Measurements from ENCODE around the gene GNG2. TPM values are rescaled to one million over a fixed set of nuclear protein-coding genes. Genes with fewer than 3 reads are reported as not detected.

The GNG2 gene
- total RNA-seq, 1 experiment from 2014 or later = 0.23 TPM

DNA sequence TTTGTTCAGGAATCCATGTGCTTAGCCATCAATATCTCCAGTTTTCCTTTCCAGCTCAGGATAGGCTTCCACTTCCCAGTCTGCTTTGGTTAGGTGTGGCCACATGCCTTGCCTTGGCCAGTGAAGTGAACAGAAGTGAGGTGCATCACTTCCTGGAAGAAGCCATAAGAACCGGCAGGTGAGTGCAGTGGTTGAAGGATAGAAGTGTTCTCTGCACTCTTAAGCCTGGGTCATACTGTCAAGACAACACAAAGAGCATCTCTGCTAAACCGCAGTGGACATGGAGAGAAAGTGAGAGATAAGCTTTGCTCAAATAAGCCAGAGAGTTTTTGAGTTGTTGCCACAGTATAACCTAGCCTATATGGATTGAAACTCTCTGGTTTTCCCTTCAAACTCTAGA is 11.4 kb downstream of the GNG2 start:
- in situ Hi-C loops (cut with HindIII; ENCODE audit: low pct_unique_long_range_greater_than_20kb, low sequenced_read_pairs) (no loop called here), intact Hi-C loops (cut with micrococcal nuclease; ENCODE audit: unreplicated experiment) (no loop called here)
- H3K9me3 ChIP-seq (ENCODE audit: control insufficient read depth, insufficient read depth, low read depth, low read length) = no peaks in the 10 kb centered on the region
- ATAC-seq (no peak), DNase-seq (ENCODE audit: low read depth, low spot score) (no peak)
- BruUV-seq (replicated peaks) = no TSS peak
- POLR2A ChIA-PET = no interaction called here
- H3K4me1 ChIP-seq (ENCODE audit: control insufficient read depth, insufficient read depth, low read length) = no peaks in the 10 kb centered on the region
- H3K36me3 ChIP-seq (ENCODE audit: control insufficient read depth, insufficient read depth, low read length) = no peaks in the 10 kb centered on the region
- CTCF ChIA-PET = no interaction called here
- no peaks in the 10 kb centered on the region for H3K27me3 ChIP-seq (ENCODE audit: control insufficient read depth, insufficient read depth, low read length)
- H3K4me3 ChIP-seq (ENCODE audit: low read depth in 2 of 2, low read length in 2 of 2) = no peak overlapping the region
- no peak overlapping the region for H3K27ac ChIP-seq (ENCODE audit: low read length)
- TF ChIP-seq, protein P1, sequence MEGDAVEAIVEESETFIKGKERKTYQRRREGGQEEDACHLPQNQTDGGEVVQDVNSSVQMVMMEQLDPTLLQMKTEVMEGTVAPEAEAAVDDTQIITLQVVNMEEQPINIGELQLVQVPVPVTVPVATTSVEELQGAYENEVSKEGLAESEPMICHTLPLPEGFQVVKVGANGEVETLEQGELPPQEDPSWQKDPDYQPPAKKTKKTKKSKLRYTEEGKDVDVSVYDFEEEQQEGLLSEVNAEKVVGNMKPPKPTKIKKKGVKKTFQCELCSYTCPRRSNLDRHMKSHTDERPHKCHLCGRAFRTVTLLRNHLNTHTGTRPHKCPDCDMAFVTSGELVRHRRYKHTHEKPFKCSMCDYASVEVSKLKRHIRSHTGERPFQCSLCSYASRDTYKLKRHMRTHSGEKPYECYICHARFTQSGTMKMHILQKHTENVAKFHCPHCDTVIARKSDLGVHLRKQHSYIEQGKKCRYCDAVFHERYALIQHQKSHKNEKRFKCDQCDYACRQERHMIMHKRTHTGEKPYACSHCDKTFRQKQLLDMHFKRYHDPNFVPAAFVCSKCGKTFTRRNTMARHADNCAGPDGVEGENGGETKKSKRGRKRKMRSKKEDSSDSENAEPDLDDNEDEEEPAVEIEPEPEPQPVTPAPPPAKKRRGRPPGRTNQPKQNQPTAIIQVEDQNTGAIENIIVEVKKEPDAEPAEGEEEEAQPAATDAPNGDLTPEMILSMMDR (IDR thresholded peaks at IDR 0.05) = no peak
- TF ChIP-seq TCF7L2 (IDR thresholded peaks at IDR 0.05; ENCODE audit: low read depth, low read length) = no peak
- TF ChIP-seq POLR2AphosphoS5 (IDR thresholded peaks at IDR 0.05; ENCODE audit: low read depth, low read length) = no peak
- TF ChIP-seq, protein P2, sequence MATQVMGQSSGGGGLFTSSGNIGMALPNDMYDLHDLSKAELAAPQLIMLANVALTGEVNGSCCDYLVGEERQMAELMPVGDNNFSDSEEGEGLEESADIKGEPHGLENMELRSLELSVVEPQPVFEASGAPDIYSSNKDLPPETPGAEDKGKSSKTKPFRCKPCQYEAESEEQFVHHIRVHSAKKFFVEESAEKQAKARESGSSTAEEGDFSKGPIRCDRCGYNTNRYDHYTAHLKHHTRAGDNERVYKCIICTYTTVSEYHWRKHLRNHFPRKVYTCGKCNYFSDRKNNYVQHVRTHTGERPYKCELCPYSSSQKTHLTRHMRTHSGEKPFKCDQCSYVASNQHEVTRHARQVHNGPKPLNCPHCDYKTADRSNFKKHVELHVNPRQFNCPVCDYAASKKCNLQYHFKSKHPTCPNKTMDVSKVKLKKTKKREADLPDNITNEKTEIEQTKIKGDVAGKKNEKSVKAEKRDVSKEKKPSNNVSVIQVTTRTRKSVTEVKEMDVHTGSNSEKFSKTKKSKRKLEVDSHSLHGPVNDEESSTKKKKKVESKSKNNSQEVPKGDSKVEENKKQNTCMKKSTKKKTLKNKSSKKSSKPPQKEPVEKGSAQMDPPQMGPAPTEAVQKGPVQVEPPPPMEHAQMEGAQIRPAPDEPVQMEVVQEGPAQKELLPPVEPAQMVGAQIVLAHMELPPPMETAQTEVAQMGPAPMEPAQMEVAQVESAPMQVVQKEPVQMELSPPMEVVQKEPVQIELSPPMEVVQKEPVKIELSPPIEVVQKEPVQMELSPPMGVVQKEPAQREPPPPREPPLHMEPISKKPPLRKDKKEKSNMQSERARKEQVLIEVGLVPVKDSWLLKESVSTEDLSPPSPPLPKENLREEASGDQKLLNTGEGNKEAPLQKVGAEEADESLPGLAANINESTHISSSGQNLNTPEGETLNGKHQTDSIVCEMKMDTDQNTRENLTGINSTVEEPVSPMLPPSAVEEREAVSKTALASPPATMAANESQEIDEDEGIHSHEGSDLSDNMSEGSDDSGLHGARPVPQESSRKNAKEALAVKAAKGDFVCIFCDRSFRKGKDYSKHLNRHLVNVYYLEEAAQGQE (IDR thresholded peaks at IDR 0.05; ENCODE audit: insufficient read depth in 1 of 2, low read depth in 2 of 2, low read length in 1 of 2) = no peak
- TF ChIP-seq SIN3A (IDR thresholded peaks at IDR 0.05; ENCODE audit: borderline replicate concordance, insufficient read depth, low read depth, low read length) = no peak

- no peaks in the 10 kb centered on the region for H3K4me1 ChIP-seq (ENCODE audit: control insufficient read depth, insufficient read depth, low read length)
- intact Hi-C loops (cut with micrococcal nuclease; ENCODE audit: unreplicated experiment) = no loop called here
- DNase-seq (ENCODE audit: low read depth, low spot score) (no peak), ATAC-seq (no peak)
- no peaks in the 10 kb centered on the region for H3K9me3 ChIP-seq (ENCODE audit: control insufficient read depth, insufficient read depth, low read depth, low read length)
- H3K27me3 ChIP-seq (ENCODE audit: control insufficient read depth, insufficient read depth, low read length) = no peaks in the 10 kb centered on the region; the same call in 1 of the 2 replicates
- CTCF ChIA-PET = no interaction called here
- in situ Hi-C loops (cut with HindIII; ENCODE audit: low pct_unique_long_range_greater_than_20kb, low sequenced_read_pairs) = no loop called here
- no peak overlapping the region for H3K4me3 ChIP-seq (ENCODE audit: low read depth in 2 of 2, low read length in 2 of 2)
- no peak overlapping the region for H3K27ac ChIP-seq (ENCODE audit: low read length)
- TF ChIP-seq SIN3A (IDR thresholded peaks at IDR 0.05; ENCODE audit: borderline replicate concordance, insufficient read depth, low read depth, low read length) = no peak
- TF ChIP-seq TCF7L2 (IDR thresholded peaks at IDR 0.05; ENCODE audit: low read depth, low read length) = no peak
- TF ChIP-seq, protein P2 (IDR thresholded peaks at IDR 0.05; ENCODE audit: insufficient read depth in 1 of 2, low read depth in 2 of 2, low read length in 1 of 2) = no peak
- TF ChIP-seq POLR2AphosphoS5 (IDR thresholded peaks at IDR 0.05; ENCODE audit: low read depth, low read length) = no peak
- TF ChIP-seq, protein P1 (IDR thresholded peaks at IDR 0.05) = no peak
- POLR2A ChIA-PET = no interaction called here
- BruUV-seq (replicated peaks) = no TSS peak
- no peaks in the 10 kb centered on the region for H3K36me3 ChIP-seq (ENCODE audit: control insufficient read depth, insufficient read depth, low read length)
Observed at GRCh38 chr14:51872396-51872795, 12.0 kb downstream of the GNG2 start.

All from Panc1 (cell line).